A673 (cell line): Measurements from ENCODE around the gene TGFB1I1. TPM values are rescaled to one million over a fixed set of nuclear protein-coding genes. Genes with fewer than 3 reads are reported as not detected.

ENCODE experiments used
- BruUV-seq: library from RNA; stranded (reverse); fragments of 400-500 nt; replicated peaks from 2 replicates; lab custom pipeline; 2021; lab: Mats Ljungman, UMichigan
- CTCF ChIA-PET: fragments of 300-600 bp; sonication (Branson Sonifier 250); formaldehyde crosslinking; loops from one replicate; lab custom pipeline; 2022; ENCODE audit warnings: antibody characterized with exemption; lab: Charles Lee
- POLR2A ChIA-PET: fragments of 300-600 bp; sonication (Branson Sonifier 250); formaldehyde crosslinking; loops from one replicate; lab custom pipeline; 2022; ENCODE audit warnings: antibody characterized with exemption; ENCODE audit not compliant: low non-redundant PET; lab: Charles Lee
- DNase-seq: peaks from one replicate; pipeline ENCODE4 v3.0.0-alpha.2; 2015; ENCODE audit warnings: low spot score
- H3K27ac ChIP-seq: fragments of 200-600 bp; sonication (generic); 2 replicates; pipeline ENCODE4 v1.5.1; 2016; ENCODE audit warnings: mixed run types, low read depth, mild to moderate bottlenecking, mixed read lengths, antibody characterized with exemption, low read length; ENCODE audit not compliant: poor library complexity, severe bottlenecking
- H3K27me3 ChIP-seq: fragments of 200-600 bp; sonication (generic); replicated peaks from 2 replicates; pipeline ENCODE4 v1.6.1; 2017; ENCODE audit warnings: mixed run types, low read depth, mild to moderate bottlenecking, mixed read lengths, antibody characterized with exemption, low read length; ENCODE audit not compliant: insufficient read depth, poor library complexity
- H3K36me3 ChIP-seq: fragments of 200-600 bp; sonication (generic); 2 replicates; pipeline ENCODE4 v1.6.1; 2016; ENCODE audit warnings: mixed run types, mild to moderate bottlenecking, mixed read lengths, antibody characterized with exemption, low read length; ENCODE audit not compliant: insufficient read depth, poor library complexity, severe bottlenecking
- H3K4me1 ChIP-seq: fragments of 200-600 bp; sonication (generic); 2 replicates; pipeline ENCODE4 v1.6.1; 2017; ENCODE audit warnings: mixed run types, mild to moderate bottlenecking, mixed read lengths, antibody characterized with exemption, low read length; ENCODE audit not compliant: insufficient read depth, poor library complexity, severe bottlenecking
- H3K4me3 ChIP-seq: fragments of 200-600 bp; sonication (generic); 2 replicates; pipeline ENCODE4 v1.5.1; 2016; ENCODE audit warnings: low read depth, mixed run types, mild to moderate bottlenecking, mixed read lengths, low read length; ENCODE audit not compliant: poor library complexity, severe bottlenecking
- H3K9me3 ChIP-seq: fragments of 200-600 bp; sonication (generic); 2 replicates; pipeline ENCODE4 v1.6.1; 2016; ENCODE audit warnings: mixed run types, low read depth, mild to moderate bottlenecking, mixed read lengths, antibody characterized with exemption, low read length; ENCODE audit not compliant: poor library complexity, severe bottlenecking
- EZH2 ChIP-seq: fragments of 200-600 bp; sonication (generic); IDR thresholded peaks from 2 replicates; pipeline ENCODE4 v1.6.1; 2017; ENCODE audit warnings: borderline replicate concordance, low read depth, mild to moderate bottlenecking, mixed read lengths, antibody characterized with exemption, low read length; ENCODE audit not compliant: poor library complexity, severe bottlenecking
- intact Hi-C: fragments of 100-400 bp; cut with micrococcal nuclease; formaldehyde crosslinking; loops from one replicate; pipeline ENCODE4 v1.10.0; 2022; ENCODE audit not compliant: unreplicated experiment
- total RNA-seq: library from RNA; stranded (reverse); gene quantifications from 2 replicates; pipeline ENCODE4 v1.2.3, GENCODE V29; 2021
- TF ChIP-seq, protein P1 (sequence below): fragments of 300-800, 200-600 bp; sonication (generic); conservative IDR thresholded peaks from 2 replicates; pipeline ENCODE4 v1.5.1; 2017; ENCODE audit warnings: low read depth, mild to moderate bottlenecking, antibody characterized with exemption, low read length, moderate library complexity, mixed read lengths

The TGFB1I1 gene
- total RNA-seq, 1 experiment from 2014 or later: 3.3 TPM

DNA sequence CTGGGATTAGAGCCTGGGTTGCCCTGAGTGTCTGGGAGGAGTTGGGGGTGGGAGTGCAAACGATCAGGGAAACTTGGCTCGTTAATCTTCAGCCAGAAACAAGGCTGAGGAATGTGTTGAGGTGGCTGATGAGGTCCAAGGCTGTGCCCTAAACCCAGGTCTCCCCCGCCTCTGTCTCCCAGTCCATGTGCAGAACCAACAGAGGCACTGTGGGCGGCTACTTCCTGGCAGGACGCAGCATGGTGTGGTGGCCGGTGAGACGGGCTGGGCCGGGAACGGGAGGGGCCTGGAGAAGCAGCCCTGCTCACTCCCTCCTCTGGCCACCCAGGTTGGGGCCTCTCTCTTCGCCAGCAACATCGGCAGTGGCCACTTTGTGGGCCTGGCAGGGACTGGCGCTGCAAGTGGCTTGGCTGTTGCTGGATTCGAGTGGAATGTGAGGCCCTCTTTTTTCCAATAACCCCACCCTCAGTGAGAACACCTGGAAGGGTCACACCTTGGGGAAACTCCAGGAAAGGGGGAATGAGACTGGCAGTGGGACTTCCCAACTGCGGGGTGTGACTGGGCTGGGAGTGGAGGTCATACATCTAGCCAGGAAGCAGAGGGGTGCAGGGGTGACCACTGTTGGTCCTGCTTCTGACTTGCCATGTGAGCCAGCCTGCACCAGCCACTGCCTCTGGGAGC is 12.7 kb downstream of the TGFB1I1 start:
- intact Hi-C loops: no loop called here
- H3K4me1 ChIP-seq: peaks cover 12% of the 10 kb centered on the region
- H3K27me3 ChIP-seq: peaks cover 3% of the 10 kb centered on the region
- DNase-seq: no peak
- H3K4me3 ChIP-seq: no peak overlapping the region
- no peak for TF ChIP-seq EZH2
- TF ChIP-seq, protein P1, sequence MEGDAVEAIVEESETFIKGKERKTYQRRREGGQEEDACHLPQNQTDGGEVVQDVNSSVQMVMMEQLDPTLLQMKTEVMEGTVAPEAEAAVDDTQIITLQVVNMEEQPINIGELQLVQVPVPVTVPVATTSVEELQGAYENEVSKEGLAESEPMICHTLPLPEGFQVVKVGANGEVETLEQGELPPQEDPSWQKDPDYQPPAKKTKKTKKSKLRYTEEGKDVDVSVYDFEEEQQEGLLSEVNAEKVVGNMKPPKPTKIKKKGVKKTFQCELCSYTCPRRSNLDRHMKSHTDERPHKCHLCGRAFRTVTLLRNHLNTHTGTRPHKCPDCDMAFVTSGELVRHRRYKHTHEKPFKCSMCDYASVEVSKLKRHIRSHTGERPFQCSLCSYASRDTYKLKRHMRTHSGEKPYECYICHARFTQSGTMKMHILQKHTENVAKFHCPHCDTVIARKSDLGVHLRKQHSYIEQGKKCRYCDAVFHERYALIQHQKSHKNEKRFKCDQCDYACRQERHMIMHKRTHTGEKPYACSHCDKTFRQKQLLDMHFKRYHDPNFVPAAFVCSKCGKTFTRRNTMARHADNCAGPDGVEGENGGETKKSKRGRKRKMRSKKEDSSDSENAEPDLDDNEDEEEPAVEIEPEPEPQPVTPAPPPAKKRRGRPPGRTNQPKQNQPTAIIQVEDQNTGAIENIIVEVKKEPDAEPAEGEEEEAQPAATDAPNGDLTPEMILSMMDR: no peak
- no peaks in the 10 kb centered on the region for H3K9me3 ChIP-seq
- CTCF ChIA-PET: interaction anchor here (0.7 kb wide), 1 partner anchor 214 kb away, joined by 3 read pairs; no protein-coding TSS in a partner anchor
- BruUV-seq: no TSS peak
- H3K36me3 ChIP-seq: no peaks in the 10 kb centered on the region
- POLR2A ChIA-PET: no interaction called here
- H3K27ac ChIP-seq: no peak overlapping the region

DNA sequence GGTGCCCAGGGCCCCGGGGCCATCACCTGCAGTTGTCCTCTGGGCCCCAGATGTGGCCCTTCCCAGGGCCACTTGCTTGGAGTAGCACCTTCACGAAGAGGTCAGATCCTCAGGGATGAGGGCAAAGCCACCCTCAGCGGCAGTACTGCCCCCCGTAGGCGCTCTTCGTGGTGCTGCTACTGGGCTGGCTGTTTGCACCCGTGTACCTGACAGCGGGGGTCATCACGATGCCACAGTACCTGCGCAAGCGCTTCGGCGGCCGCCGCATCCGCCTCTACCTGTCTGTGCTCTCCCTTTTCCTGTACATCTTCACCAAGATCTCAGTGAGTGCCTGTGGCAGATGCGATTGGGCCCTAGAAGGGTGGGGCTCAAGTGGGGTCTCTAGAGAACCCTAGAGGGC is 13.6 kb downstream of the TGFB1I1 start:
- no peak for DNase-seq
- intact Hi-C loops: no loop called here
- no peak overlapping the region for H3K27ac ChIP-seq
- ChIA-PET POLR2A (no interaction called here), CTCF (no interaction called here)
- no peak for TF ChIP-seq EZH2
- TF ChIP-seq, protein P1: no peak
- H3K4me1 ChIP-seq: peaks cover 12% of the 10 kb centered on the region
- no peaks in the 10 kb centered on the region for H3K9me3 ChIP-seq
- peaks cover 3% of the 10 kb centered on the region for H3K27me3 ChIP-seq
- H3K36me3 ChIP-seq: no peaks in the 10 kb centered on the region
- no peak overlapping the region for H3K4me3 ChIP-seq
- BruUV-seq: no TSS peak

DNA sequence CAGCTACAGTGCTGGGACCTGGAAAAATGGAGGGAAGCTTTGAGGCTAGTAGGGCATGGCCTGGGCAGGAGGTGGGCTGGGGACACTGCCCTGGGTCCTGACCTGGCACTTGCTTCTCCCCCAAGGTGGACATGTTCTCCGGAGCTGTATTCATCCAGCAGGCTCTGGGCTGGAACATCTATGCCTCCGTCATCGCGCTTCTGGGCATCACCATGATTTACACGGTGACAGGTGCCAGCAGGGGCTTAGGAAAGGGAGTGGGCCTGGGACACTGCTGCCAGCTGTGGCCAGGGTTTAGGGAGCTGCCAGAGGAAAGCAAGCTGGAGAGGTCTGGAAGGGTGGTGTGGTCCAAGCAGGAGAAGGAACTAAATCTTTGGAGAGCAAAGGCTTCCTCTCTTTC is 14.1 kb downstream of the TGFB1I1 start:
- Histone ChIP-seq H3K27me3 (peaks cover 3% of the 10 kb centered on the region), H3K9me3 (no peaks in the 10 kb centered on the region), H3K4me1 (peaks cover 12% of the 10 kb centered on the region), H3K27ac (no peak overlapping the region), H3K4me3 (no peak overlapping the region), H3K36me3 (no peaks in the 10 kb centered on the region)
- no peak for TF ChIP-seq EZH2
- TF ChIP-seq, protein P1: no peak
- intact Hi-C loops: no loop called here
- ChIA-PET CTCF (no interaction called here), POLR2A (no interaction called here)
- DNase-seq: no peak
- BruUV-seq: no TSS peak
